CD14-positive monocyte (primary cell): Measurements from ENCODE around the gene FAM193A. TPM values are rescaled to one million over a fixed set of nuclear protein-coding genes. Genes with fewer than 3 reads are reported as not detected.
A peak's percentile ranks its signal among the peaks of the same experiment; 100 is the strongest.

Experiments used
- DNase-seq, 3 donors: peaks; one replicate each; pipeline ENCODE4 v3.0.0-alpha.2; 2011 to 2022
- H2AFZ ChIP-seq: 2 replicates; pipeline ENCODE4 v1.6.0; 2012; ENCODE audit warnings: mild to moderate bottlenecking, low read depth, low read length, inconsistent platforms; ENCODE audit not compliant: insufficient read depth, poor library complexity, severe bottlenecking
- H3K27ac ChIP-seq, 2 donors: 1 replicate in 1 of 2; 2 replicates in 1 of 2; pipeline ENCODE4 v1.5.1; 2012 to 2013; ENCODE audit warnings: low read length in 2 of 2, control low read depth in 1 of 2, inconsistent platforms in 1 of 2, low read depth in 1 of 2, mild to moderate bottlenecking in 1 of 2
- H3K27me3 ChIP-seq, 2 donors: one replicate each; pipeline versions ENCODE4 v1.6.0 to v1.6.1; 2011 to 2013; ENCODE audit warnings: low read length in 2 of 2; ENCODE audit not compliant: control insufficient read depth in 2 of 2, insufficient read depth in 2 of 2
- H3K36me3 ChIP-seq, 2 donors: replicated peaks in 1 of 2; 1 replicate in 1 of 2; 2 replicates in 1 of 2; pipeline versions ENCODE4 v1.5.1 to v1.6.1; 2012 to 2013; ENCODE audit warnings: low read length in 2 of 2, control low read depth in 1 of 2, inconsistent platforms in 1 of 2, mild to moderate bottlenecking in 1 of 2; ENCODE audit not compliant: insufficient read depth in 2 of 2, control insufficient read depth in 1 of 2
- H3K4me1 ChIP-seq, 2 donors: 1 replicate in 1 of 2; 2 replicates in 1 of 2; pipeline versions ENCODE4 v1.5.1 to v1.6.1; 2012 to 2013; ENCODE audit warnings: low read length in 2 of 2, control low read depth in 1 of 2, inconsistent platforms in 1 of 2, mild to moderate bottlenecking in 1 of 2, moderate library complexity in 1 of 2; ENCODE audit not compliant: insufficient read depth in 2 of 2, control insufficient read depth in 1 of 2
- H3K4me2 ChIP-seq: replicated peaks from 2 replicates; pipeline ENCODE3; 2012; ENCODE audit warnings: low read length, moderate library complexity, mild to moderate bottlenecking; ENCODE audit not compliant: poor library complexity, severe bottlenecking; ENCODE audit errors: extremely low read depth
- H3K4me3 ChIP-seq, 3 experiments: fragments of 200-600 bp in 1 of 3; sonication (generic) in 1 of 3; replicated peaks in 1 of 3; 1 replicate in 2 of 3; 2 replicates in 1 of 3; pipeline ENCODE4 v1.5.1; 2011 to 2013; ENCODE audit warnings: low read length in 3 of 3, mild to moderate bottlenecking in 3 of 3, control low read depth in 2 of 3, low read depth in 2 of 3, inconsistent platforms in 1 of 3, moderate library complexity in 1 of 3
- H3K79me2 ChIP-seq: 2 replicates; pipeline ENCODE4 v1.6.0; 2012; ENCODE audit warnings: mild to moderate bottlenecking, control low read depth, inconsistent platforms, low read length, moderate library complexity; ENCODE audit not compliant: insufficient read depth
- H3K9ac ChIP-seq: 2 replicates; pipeline ENCODE4 v1.6.0; 2017; ENCODE audit warnings: low read length, mild to moderate bottlenecking; ENCODE audit not compliant: insufficient read depth, poor library complexity, severe bottlenecking
- H3K9me3 ChIP-seq, 2 donors: replicated peaks in 1 of 2; 1 replicate in 1 of 2; 2 replicates in 1 of 2; pipeline versions ENCODE4 v1.5.1 to v1.6.1; 2012 to 2013; ENCODE audit warnings: low read length in 2 of 2, control low read depth in 1 of 2; ENCODE audit not compliant: control insufficient read depth in 1 of 2, insufficient read depth in 1 of 2
- H4K20me1 ChIP-seq: 2 replicates; pipeline ENCODE4 v1.6.0; 2012; ENCODE audit warnings: mild to moderate bottlenecking, low read length, control low read depth, moderate library complexity; ENCODE audit not compliant: insufficient read depth
- H3K27ac Mint-ChIP-seq, 7 donors: one replicate each; pipeline ENCODE4 v1.8.0; 2020; ENCODE audit warnings: mild to moderate bottlenecking in 7 of 7, mixed read lengths in 7 of 7, moderate library complexity in 6 of 7, inconsistent platforms in 2 of 7
- H3K27me3 Mint-ChIP-seq, 3 donors: one replicate each; pipeline ENCODE4 v1.8.0; 2021 to 2022; ENCODE audit warnings: low read depth in 3 of 3, mild to moderate bottlenecking in 3 of 3, mixed read lengths in 3 of 3, moderate library complexity in 3 of 3, inconsistent platforms in 1 of 3
- H3K36me3 Mint-ChIP-seq, 2 donors: one replicate each; pipeline ENCODE4 v1.8.0; 2020; ENCODE audit warnings: mixed read lengths in 2 of 2, inconsistent platforms in 1 of 2, mild to moderate bottlenecking in 1 of 2
- H3K4me1 Mint-ChIP-seq: one replicate; pipeline ENCODE4 v1.8.0; 2020; ENCODE audit warnings: mild to moderate bottlenecking, mixed read lengths
- H3K4me3 Mint-ChIP-seq, 2 donors: one replicate each; pipeline ENCODE4 v1.8.0; 2020; ENCODE audit warnings: mild to moderate bottlenecking in 2 of 2, mixed read lengths in 2 of 2, moderate library complexity in 1 of 2
- H3K9me3 Mint-ChIP-seq, 7 donors: one replicate each; pipeline ENCODE4 v1.8.0; 2020 to 2022; ENCODE audit warnings: mixed read lengths in 7 of 7, mild to moderate bottlenecking in 6 of 7, moderate library complexity in 6 of 7, inconsistent platforms in 2 of 7
- CTCF ChIP-seq: fragments of 200-600 bp; IDR thresholded peaks from one replicate; pipeline ENCODE4 v1.8.0; 2022; ENCODE audit warnings: antibody characterized with exemption, mild to moderate bottlenecking
- WGBS: methylation state at CpG from one replicate; pipeline ENCODE4 v1.1.5; 2013; ENCODE audit warnings: missing lambda C conversion rate; ENCODE audit not compliant: insufficient coverage; 5-methylcytosine and 5-hydroxymethylcytosine counted together
- intact Hi-C, 2 donors: fragments of 100-400 bp; cut with micrococcal nuclease; formaldehyde crosslinking; loops; one replicate each; pipeline versions ENCODE4 v1.15.0 to v1.15.1; 2023
- polyA plus RNA-seq, 3 donors: library from polyadenylated mRNA; depleted of rRNA in 1 of 3; unstranded in 2 of 3; stranded (reverse) in 1 of 3; fragments of 300-500 nt in 2 of 3; fragments of >200 nt in 1 of 3; fragmentation: Illumina TruSeq in 2 of 3; gene quantifications; 1 replicate in 2 of 3; 2 replicates in 1 of 3; pipeline ENCODE4 v1.2.3, GENCODE V29; 2012 to 2021

The FAM193A gene
- polyA plus RNA-seq, 3 donors, result 0.66 to 11.8 (median 0.82) TPM

GRCh38 chr4:2500547-2500946 is 35.9 kb upstream of the FAM193A start:
- Histone ChIP-seq H3K4me2 (no peak overlapping the region), H2AFZ (no peak overlapping the region), H3K4me1 (peaks cover 18 to 20% of the 10 kb centered on the region in 2 donors), H3K27ac (no peak overlapping the region), H3K36me3 (peaks cover 31 to 78% of the 10 kb centered on the region in 2 donors), H4K20me1 (peaks cover 55% of the 10 kb centered on the region), H3K9ac (no peak overlapping the region), H3K4me3 (no peak overlapping the region), H3K79me2 (peaks cover 61% of the 10 kb centered on the region), H3K27me3 (no peaks in the 10 kb centered on the region), H3K9me3 (no peaks in the 10 kb centered on the region)
- intact Hi-C loops, result no loop called here
- peaks cover 50 to 87% of the 10 kb centered on the region in 2 donors for H3K36me3 Mint-ChIP-seq
- peaks cover 0 to 5% (median 1%) of the 10 kb centered on the region in 3 donors for H3K27me3 Mint-ChIP-seq
- H3K9me3 Mint-ChIP-seq, result no peaks in the 10 kb centered on the region
- whole genome bisulfite sequencing, result 100% methylated on average over 1 of the region's 2 CpGs
- no peak for TF ChIP-seq CTCF
- H3K27ac Mint-ChIP-seq, result peak overlapping the region in 2 of 7 donors; percentile 10 to 20
- DNase-seq, result no peak
- peaks cover 21% of the 10 kb centered on the region for H3K4me1 Mint-ChIP-seq
- no peak overlapping the region for H3K4me3 Mint-ChIP-seq

GRCh38 chr4:2501034-2501594 is 35.3 kb upstream of the FAM193A start:
- no peaks in the 10 kb centered on the region for H3K9me3 ChIP-seq
- peak overlapping the region in 1 of 2 donors; percentile 59 for H3K27ac ChIP-seq
- peaks cover 31 to 78% of the 10 kb centered on the region in 2 donors for H3K36me3 ChIP-seq
- no peak overlapping the region for H3K9ac ChIP-seq
- peaks cover 0 to 5% (median 1%) of the 10 kb centered on the region in 3 donors for H3K27me3 Mint-ChIP-seq
- peak overlapping the region in 4 of 7 donors; percentile 20 to 68 (median 46) for H3K27ac Mint-ChIP-seq
- WGBS, result 98% methylated on average over 7 of the region's 7 CpGs
- H3K27me3 ChIP-seq, result no peaks in the 10 kb centered on the region
- peaks cover 50 to 86% of the 10 kb centered on the region in 2 donors for H3K36me3 Mint-ChIP-seq
- H3K79me2 ChIP-seq, result peaks cover 63% of the 10 kb centered on the region
- intact Hi-C loops, result no loop called here
- no peak for DNase-seq
- no peaks in the 10 kb centered on the region for H3K9me3 Mint-ChIP-seq
- no peak overlapping the region for H2AFZ ChIP-seq
- peaks cover 61% of the 10 kb centered on the region for H4K20me1 ChIP-seq
- H3K4me2 ChIP-seq, result no peak overlapping the region
- peaks cover 21% of the 10 kb centered on the region for H3K4me1 Mint-ChIP-seq
- H3K4me1 ChIP-seq, result peaks cover 18 to 20% of the 10 kb centered on the region in 2 donors
- no peak overlapping the region for H3K4me3 ChIP-seq
- no peak for TF ChIP-seq CTCF
- H3K4me3 Mint-ChIP-seq, result no peak overlapping the region
